ENCODE data around the gene CACFD1.

CACFD1 gene

GRCh38 chr9:133465984-133466383 is 6.2 kb downstream of the CACFD1 start:
- DNase-seq = no peak

GRCh38 chr9:133467101-133467500 is 7.3 kb downstream of the CACFD1 start:
- DNase-seq = no peak

- DNase-seq = no peak
Measured at GRCh38 chr9:133468374-133468773, 8.6 kb downstream of the CACFD1 start.

- no peak for DNase-seq
Measured at GRCh38 chr9:133468777-133469421, 9.1 kb downstream of the CACFD1 start.

GRCh38 chr9:133470427-133470924 is 10.7 kb downstream of the CACFD1 start:
- DNase-seq = no peak

DNA sequence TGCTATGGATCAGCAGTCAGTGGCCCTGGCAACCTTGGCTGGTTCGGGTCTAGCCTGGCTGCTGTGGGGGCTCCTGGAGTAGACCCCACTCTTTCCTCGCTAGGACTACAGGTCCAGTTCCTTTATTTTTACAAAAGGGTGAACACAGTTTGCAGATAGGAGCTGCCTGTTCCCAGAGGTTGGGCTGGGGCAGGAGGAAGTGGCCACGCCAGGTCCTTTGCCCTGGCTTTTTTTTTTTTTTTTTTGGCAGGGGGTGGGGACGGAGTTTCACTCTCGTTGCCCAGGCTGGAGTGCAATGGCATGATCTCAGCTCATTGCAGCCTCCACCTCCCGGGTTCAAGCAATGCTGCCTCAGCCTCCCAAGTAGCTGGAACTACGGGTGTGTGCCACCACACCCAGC is 11.2 kb downstream of the CACFD1 start:
- DNase-seq = no peak

DNA sequence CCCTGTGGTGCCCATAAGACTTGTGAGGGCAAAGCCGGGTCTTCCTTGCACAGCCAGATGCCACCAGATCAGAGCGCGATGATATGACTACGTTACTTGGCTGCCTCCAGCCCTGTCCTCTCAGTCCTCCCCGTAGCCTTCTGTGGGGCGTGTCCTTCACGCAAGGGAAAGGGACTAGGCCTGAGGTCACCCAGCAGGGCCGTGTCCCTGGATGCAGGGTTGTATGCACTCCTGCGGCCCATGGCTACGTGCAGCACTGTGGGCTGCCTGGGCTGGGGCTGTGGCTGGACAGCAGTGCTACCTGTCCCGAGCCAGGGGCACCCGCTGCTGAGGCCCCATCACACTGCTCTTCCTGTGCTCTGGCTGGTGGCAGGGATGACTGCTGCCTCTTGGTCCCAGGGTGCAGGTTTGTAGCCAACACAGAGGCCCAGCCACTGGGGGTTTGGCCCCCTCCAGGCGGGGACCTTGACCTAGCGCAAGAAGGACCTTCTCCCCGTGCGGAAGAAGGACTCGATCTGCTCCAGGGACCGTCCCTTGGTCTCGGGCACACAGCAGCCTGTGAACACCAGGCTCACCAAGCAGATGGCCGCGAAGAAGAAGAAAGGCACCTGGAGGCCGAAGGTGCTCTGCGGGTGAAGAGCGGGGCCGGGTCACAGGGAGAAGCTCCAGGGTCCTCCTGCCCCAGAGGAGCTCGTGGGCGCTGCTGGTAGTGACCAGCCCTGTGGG is 11.9 kb downstream of the CACFD1 start:
- no peak for DNase-seq

DNA sequence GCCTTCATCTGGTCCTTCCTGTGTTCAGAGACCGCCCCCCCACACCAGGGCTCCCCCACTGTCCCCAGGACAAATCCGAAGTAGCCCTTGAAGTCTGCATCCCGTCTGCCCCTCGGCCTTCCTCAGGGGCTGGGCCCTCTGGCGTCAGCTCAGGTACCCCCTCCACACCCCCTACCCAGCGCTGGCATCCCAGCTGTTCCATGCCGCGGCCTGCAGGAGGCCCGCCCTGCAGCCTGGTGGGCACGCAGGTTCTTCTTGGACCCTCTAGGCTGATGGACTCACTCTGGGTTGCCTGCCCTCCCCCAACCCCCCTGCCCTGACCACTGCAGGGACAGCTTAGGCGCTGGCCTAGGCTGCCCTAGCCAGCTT is 12.5 kb downstream of the CACFD1 start:
- no peak for DNase-seq

GRCh38 chr9:133472753-133473378 is 13.1 kb downstream of the CACFD1 start:
- DNase-seq = no peak

GRCh38 chr9:133473743-133474142 is 14.0 kb downstream of the CACFD1 start:
- DNase-seq = no peak

GRCh38 chr9:133474215-133474614 is 14.4 kb downstream of the CACFD1 start:
- DNase-seq = no peak

- no peak for DNase-seq
Measured at GRCh38 chr9:133474853-133475252, 15.1 kb downstream of the CACFD1 start.

DNA sequence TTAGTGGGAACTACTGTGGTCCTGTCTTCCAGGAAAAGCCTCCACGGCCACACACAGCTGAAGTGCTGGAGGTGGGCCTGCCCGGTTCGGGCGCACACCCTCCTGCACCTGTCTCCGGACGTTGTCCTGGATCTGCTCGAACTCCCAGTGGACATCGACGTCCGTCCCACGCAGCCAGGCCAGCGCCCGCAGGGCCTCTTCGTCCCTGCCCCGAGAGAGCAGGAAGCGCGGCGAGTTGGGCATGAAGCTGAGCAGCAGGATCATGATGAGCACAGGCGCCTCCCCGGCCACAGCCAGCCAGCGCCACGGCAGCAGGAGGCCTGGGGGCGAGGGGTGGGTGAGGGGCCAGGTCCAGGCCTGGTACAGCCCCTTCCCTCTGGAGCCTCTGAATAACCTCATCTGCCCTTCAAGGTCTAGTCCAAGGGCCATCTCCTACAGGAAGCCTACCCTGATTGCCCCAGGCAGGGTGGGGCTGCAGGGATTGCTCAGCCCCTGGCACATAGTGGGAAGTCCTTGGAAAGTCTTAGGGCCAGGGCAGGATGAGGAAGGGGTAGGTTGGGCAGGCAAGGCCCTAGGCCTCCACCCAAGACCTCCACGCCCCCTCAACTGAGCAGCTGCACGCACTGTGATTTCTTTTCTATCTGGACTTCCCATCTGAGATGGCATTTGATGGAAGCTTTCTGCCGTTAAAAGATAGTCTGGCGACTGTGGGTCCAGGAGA is 15.7 kb downstream of the CACFD1 start:
- DNase-seq = no peak

DNA sequence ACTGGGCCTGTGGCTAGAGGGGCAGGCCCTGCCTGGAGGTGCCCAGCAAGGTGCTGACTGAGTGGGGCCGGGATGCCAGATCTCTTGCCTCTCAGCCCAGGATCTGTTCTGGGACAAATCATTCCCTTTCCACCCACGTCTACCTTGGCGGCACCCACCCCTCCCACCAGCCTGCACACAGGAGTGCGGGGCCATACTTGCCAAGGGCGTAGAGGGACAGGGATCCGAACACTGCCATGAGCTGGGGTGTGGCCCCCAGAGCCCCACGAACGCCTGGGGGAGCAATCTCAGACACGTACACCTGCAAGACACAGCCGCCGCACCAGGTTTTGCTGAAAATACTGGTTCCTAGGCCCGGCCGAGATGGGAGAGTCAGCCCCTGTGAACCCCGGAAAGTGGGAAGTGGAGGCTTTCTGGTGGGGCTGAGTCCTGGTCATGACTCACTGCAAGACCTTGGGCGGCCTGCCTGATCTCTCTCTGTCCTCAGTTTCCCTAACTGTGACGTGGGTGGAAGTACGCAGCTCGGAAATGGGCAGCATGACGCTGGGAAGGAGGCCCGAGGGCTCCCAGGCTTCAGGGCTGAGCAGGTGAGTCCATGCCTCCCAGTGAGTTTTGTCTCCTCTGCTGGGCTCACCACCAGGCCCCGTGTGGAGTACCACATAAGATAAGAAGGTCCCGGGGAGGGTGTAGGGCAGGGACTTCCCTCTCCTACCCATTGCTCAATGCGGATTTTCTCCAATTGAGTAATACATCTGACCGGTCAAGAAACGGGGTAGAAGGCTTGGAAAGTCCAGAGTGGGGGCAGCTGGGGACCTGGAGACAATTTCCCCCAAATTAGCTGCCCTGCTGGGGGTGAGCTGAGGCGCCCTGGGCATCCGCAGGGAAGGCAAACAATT is 16.5 kb downstream of the CACFD1 start:
- DNase-seq = no peak

- DNase-seq = no peak
Measured at GRCh38 chr9:133476941-133477340, 17.2 kb downstream of the CACFD1 start.

DNA sequence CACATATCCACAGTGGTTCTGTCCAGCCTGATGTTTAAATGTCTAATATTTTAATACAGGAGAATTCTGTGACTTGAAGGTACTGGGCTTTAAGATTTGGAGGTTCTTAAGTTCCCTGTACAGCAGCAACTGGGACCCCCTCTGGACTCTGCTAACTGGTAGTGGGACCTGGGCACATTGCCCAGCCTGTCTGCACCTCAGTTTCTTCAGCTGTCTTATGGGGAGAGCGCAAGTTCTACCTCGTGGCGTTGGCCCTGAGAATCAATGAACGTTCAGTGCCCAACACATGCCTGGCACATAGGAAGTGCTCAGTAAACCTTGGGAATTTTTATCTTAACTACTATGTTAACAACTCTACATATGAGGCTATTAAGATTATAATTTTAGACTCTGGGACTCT is 17.7 kb downstream of the CACFD1 start:
- DNase-seq = no peak

DNA sequence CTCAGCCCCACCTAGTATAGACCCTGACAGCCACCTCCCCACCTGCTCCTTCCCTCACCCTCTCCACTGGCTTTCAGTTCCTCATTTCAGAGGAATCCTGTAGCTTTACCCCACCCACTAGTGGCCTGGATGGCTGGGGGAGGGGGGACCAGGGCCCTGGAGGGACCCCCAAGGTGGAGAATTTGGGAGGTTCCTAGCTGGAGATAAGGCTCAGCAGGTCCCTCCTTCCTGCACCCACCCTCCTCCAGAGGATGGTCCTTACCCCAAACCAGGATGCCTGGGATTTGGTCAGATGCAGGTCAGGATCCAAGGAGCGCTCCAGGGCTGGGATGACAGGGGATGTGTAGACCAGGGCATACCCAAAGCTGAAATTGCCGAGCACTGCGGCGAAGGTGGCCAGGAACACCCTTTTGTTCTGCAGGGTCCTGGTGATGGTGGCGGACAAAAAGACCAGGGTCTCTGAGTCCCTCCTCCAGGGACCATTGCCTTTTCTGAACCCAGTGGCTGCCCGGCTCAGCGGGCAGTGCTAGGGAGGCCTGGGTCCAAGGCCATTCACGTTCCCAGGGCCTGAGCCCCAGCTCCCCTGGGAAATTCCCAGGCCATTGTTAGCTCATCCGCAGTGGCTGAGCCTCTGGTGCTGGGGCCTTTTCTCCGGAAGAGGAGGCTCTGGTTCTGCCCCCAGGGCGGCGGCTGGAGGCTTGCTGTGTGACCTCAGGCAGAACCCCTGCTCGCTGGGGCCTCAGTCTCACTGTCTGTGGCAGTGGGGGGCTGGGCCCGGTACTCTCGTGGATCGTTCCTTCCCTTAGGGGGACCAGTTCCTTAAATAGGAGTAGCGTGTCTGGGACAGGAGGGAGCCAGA is 18.4 kb downstream of the CACFD1 start:
- DNase-seq = no peak

GRCh38 chr9:133478851-133479711 is 19.3 kb downstream of the CACFD1 start, which contains the start of gene SLC2A6:
TSS of gene SLC2A6 (minus strand) at chr9:133479099. CDS start at chr9:133479059, 40 bp downstream.
- DNase-seq = peak; percentile 79 to 85

DNA sequence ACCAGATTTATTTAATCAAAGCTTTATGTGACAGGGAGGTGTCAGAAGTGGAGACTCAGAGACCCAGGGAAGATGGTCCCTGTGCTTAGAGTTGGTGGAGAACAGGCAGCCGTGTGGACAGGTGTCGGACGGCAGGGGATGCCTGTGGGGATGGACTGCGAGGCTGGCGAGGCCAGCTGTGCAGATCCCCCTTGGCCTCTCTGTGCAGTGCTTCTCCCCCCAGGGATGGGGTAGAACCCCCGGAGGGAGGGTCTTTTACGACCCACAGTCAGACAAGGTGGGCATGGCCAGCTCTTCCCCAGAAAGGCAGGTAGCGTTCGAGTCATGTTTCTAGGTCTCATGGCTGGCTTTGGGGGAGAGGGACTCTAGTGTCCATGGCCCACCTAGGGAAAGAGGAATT is 23.8 kb downstream of the CACFD1 start:
- no peak for DNase-seq

All from activated CD4-positive, alpha-beta T cell treated with anti-CD3 and anti-CD28 coated beads, Interleukin-2, amount 50 U/mL, for 48 hours (primary cell).